ENCODE measurements around the gene PRSS50.

PRSS50 gene

GRCh38 chr3:46700772-46701171 lies 16.9 kb downstream of the PRSS50 start:
- TF ChIP-seq, protein P1, sequence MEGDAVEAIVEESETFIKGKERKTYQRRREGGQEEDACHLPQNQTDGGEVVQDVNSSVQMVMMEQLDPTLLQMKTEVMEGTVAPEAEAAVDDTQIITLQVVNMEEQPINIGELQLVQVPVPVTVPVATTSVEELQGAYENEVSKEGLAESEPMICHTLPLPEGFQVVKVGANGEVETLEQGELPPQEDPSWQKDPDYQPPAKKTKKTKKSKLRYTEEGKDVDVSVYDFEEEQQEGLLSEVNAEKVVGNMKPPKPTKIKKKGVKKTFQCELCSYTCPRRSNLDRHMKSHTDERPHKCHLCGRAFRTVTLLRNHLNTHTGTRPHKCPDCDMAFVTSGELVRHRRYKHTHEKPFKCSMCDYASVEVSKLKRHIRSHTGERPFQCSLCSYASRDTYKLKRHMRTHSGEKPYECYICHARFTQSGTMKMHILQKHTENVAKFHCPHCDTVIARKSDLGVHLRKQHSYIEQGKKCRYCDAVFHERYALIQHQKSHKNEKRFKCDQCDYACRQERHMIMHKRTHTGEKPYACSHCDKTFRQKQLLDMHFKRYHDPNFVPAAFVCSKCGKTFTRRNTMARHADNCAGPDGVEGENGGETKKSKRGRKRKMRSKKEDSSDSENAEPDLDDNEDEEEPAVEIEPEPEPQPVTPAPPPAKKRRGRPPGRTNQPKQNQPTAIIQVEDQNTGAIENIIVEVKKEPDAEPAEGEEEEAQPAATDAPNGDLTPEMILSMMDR (conservative IDR thresholded peaks at IDR 0.05), result no peak
- TF ChIP-seq ZFX (IDR thresholded peaks at IDR 0.05), result no peak
- no peak overlapping the region for H3K27ac ChIP-seq

DNA sequence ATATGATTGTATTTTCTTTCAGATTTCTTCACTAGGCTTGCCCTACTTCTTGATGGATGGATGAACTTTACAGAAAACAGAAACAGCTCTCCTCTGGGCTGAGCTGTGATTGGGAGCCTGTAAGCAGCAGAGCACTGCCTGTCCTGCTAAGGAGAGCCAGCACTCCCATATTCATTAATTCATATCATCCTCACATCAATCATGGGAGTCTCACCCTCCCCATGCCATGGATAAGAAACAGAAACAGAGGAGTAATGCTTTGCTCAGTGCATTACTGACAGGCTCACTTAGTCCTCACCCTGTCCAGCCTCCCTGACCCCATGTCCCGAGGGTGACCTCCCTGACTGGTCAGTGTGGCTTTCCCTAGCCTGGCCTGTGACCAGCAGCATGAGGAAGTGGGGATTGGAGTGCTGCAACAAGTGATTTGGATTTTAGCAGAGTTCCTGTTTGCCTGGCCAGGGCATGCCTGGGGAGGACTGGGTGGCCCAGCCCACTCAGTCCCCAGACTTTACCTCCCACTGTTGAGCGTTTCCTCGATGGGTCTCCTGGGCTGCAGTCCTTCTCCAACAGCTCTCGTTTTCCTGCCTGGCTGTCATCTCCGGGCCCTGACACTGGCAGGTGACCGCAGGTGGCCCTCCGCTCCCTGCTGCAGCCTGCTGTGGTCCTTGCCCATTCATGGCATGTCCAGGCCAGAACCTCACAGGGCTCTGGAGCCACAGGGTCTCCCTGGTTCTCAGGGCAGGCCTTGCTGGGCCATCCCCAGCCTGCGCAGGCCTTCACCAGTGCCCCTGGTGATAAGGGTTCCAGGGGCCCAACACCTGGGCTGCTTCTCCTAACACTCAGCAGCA lies 17.8 kb downstream of the PRSS50 start:
- H3K27ac ChIP-seq, result no peak overlapping the region
- TF ChIP-seq, protein P1 (conservative IDR thresholded peaks at IDR 0.05), result no peak
- no peak for TF ChIP-seq ZFX (IDR thresholded peaks at IDR 0.05)

GRCh38 chr3:46695962-46696894 lies 21.4 kb downstream of the PRSS50 start:
- no peak overlapping the region for H3K27ac ChIP-seq
- TF ChIP-seq ZFX (IDR thresholded peaks at IDR 0.05), result no peak
- TF ChIP-seq, protein P1 (conservative IDR thresholded peaks at IDR 0.05), result no peak

DNA sequence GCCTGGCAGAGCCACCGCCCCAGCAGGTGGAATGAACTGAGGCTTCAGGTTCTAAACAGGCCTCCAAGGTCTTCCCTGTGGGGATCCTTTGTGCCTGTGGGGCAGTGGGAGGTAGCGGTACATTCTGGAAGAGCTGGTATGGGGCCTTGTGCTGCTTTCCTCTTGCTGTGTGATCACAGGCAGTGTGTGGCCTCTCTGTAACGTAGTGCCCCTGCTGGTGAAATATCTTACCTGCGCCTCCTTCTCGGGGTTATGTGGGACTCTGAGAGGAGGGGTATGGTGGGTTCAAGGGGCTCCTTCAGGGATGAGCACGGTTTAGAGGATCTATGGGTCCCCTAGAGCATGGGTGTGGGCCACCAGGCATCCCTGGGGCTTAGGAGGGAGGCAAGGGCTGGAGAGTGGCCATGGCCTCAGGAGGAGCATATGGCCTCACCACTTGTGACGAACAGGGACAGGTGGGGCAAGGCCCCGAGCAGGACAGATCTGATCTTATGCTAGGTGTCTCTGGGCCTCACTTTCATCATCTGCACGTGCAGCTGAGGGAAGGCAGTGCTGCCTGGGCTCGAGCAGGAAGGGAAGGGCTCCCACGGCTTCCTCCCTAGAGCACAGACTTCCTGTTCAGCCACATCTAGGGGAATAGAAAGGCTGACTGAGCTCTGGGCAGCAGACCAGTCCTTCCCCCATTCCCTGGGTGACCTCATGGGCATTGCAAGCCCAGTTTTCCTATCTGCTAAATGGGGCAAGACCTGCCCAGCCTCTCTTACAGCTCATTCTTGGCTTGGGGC lies 22.3 kb downstream of the PRSS50 start:
- TF ChIP-seq, protein P1 (conservative IDR thresholded peaks at IDR 0.05), result peak; percentile 42; the same call in 1 of the 2 replicates
- TF ChIP-seq ZFX (IDR thresholded peaks at IDR 0.05), result no peak
- no peak overlapping the region for H3K27ac ChIP-seq

DNA sequence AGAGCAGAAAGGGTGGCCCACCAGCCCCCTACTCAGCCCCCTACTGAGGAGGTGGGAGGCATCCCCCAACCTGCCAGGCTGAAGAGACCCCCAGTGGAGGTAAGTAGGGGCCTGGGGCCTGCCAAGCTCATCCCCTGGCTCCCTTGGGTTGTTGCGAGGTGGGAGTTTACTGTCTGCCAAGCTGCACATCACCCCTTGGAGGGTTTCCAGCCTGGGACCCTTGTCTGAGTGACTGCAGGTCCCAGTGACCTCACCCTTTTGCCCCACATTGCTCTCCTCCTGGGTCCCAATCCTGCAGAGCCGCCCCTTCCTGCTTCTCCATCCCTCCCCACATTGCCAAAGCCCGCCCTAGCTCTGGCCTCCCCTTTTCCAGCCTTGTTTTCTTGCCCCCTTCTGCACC lies 23.1 kb downstream of the PRSS50 start:
- no peak overlapping the region for H3K27ac ChIP-seq
- no peak for TF ChIP-seq ZFX (IDR thresholded peaks at IDR 0.05)
- TF ChIP-seq, protein P1 (conservative IDR thresholded peaks at IDR 0.05), result no peak

DNA sequence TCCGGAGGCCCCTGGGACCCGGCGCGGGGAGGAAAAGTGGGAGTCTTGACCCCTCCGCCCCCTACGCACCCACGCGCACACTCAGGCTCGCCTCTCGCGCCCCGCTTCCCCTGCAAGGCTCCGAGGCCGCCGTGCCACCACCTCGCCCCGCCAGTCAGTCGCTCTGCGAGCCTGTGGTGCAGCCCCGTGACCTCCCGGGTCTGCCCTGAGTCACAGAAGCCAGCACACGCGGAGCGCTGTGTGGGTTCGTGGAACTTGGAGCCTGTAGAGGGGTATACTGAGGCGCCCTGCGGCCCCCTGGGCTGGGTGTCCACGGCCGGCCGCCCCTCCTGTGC lies 23.8 kb downstream of the PRSS50 start:
- TF ChIP-seq ZFX (IDR thresholded peaks at IDR 0.05), result no peak
- TF ChIP-seq, protein P1 (conservative IDR thresholded peaks at IDR 0.05), result no peak
- peak overlapping the region; percentile 62; the same call in 1 of the 2 replicates for H3K27ac ChIP-seq
